Natural killer cell (primary cell): Measurements from ENCODE around the gene SGCG. TPM values are rescaled to one million over a fixed set of nuclear protein-coding genes. Genes with fewer than 3 reads are reported as not detected.

Experiments used
- ATAC-seq, 3 donors: fragments of 150-1000 bp in 2 of 3; fragments of 200-7000 bp in 1 of 3; cut with Tn5 transposase; 1 replicate in 1 of 3; 2 replicates in 2 of 3; pipeline ENCODE4 v1.10.0; 2021; ENCODE audit warnings: mild to moderate bottlenecking in 2 of 3, moderate library complexity in 2 of 3
- DNase-seq, 2 donors: peaks; one replicate each; pipeline versions ENCODE4 v3.0.0 to v3.0.0-alpha.2; 2013 to 2021; ENCODE audit warnings: mixed read lengths in 1 of 2
- H3K27ac ChIP-seq: one replicate; pipeline ENCODE4 v1.5.1; 2013; ENCODE audit warnings: mild to moderate bottlenecking, low read length
- H3K27me3 ChIP-seq: one replicate; pipeline ENCODE4 v1.6.1; 2013; ENCODE audit warnings: low read length; ENCODE audit not compliant: control insufficient read depth, insufficient read depth
- H3K36me3 ChIP-seq: one replicate; pipeline ENCODE4 v1.6.1; 2013; ENCODE audit warnings: low read length; ENCODE audit not compliant: control insufficient read depth, insufficient read depth
- H3K4me1 ChIP-seq: one replicate; pipeline ENCODE4 v1.6.1; 2013; ENCODE audit warnings: low read length; ENCODE audit not compliant: control insufficient read depth, insufficient read depth
- H3K4me3 ChIP-seq: one replicate; pipeline ENCODE4 v1.5.1; 2013; ENCODE audit warnings: low read length
- H3K9me3 ChIP-seq: one replicate; pipeline ENCODE4 v1.6.1; 2013; ENCODE audit warnings: low read length; ENCODE audit not compliant: control insufficient read depth, insufficient read depth
- H3K27ac Mint-ChIP-seq, 2 donors: one replicate each; pipeline ENCODE4 v1.8.0; 2022; ENCODE audit warnings: mild to moderate bottlenecking in 2 of 2, mixed read lengths in 2 of 2, moderate library complexity in 1 of 2
- H3K27me3 Mint-ChIP-seq, 2 donors: one replicate each; pipeline ENCODE4 v1.8.0; 2022; ENCODE audit warnings: low read depth in 2 of 2, mixed read lengths in 2 of 2
- H3K36me3 Mint-ChIP-seq: one replicate; pipeline ENCODE4 v1.8.0; 2022; ENCODE audit warnings: mixed read lengths
- H3K4me1 Mint-ChIP-seq, 2 donors: one replicate each; pipeline ENCODE4 v1.8.0; 2022; ENCODE audit warnings: mixed read lengths in 2 of 2
- H3K4me3 Mint-ChIP-seq: one replicate; pipeline ENCODE4 v1.8.0; 2022; ENCODE audit warnings: mild to moderate bottlenecking, moderate library complexity, mixed read lengths
- H3K9me3 Mint-ChIP-seq, 2 donors: one replicate each; pipeline ENCODE4 v1.8.0; 2022; ENCODE audit warnings: mixed read lengths in 2 of 2
- WGBS: methylation state at CpG from one replicate; pipeline ENCODE4 v1.1.7; 2013; ENCODE audit warnings: missing lambda C conversion rate; ENCODE audit not compliant: insufficient coverage; 5-methylcytosine and 5-hydroxymethylcytosine counted together
- intact Hi-C: fragments of 100-400 bp; cut with micrococcal nuclease; formaldehyde crosslinking; loops from one replicate; pipeline ENCODE4 v1.14.2; 2022
- total RNA-seq, 4 donors: library from RNA; stranded (reverse); fragments of 120-200 nt in 1 of 4; gene quantifications; one replicate each; pipeline versions ENCODE4 v1.2.3 to v1.2.4, GENCODE V29; 2013 to 2022
- TF ChIP-seq, protein P1 (sequence below): fragments of 200-600 bp; IDR thresholded peaks from one replicate; pipeline ENCODE4 v1.8.0; 2022; ENCODE audit warnings: antibody characterized with exemption

Gene SGCG
- total RNA-seq, 3 donors from 2014 or later (not counting 1 experiment from before 2014, with no cell fraction given) = not detected

- TF ChIP-seq, protein P1, sequence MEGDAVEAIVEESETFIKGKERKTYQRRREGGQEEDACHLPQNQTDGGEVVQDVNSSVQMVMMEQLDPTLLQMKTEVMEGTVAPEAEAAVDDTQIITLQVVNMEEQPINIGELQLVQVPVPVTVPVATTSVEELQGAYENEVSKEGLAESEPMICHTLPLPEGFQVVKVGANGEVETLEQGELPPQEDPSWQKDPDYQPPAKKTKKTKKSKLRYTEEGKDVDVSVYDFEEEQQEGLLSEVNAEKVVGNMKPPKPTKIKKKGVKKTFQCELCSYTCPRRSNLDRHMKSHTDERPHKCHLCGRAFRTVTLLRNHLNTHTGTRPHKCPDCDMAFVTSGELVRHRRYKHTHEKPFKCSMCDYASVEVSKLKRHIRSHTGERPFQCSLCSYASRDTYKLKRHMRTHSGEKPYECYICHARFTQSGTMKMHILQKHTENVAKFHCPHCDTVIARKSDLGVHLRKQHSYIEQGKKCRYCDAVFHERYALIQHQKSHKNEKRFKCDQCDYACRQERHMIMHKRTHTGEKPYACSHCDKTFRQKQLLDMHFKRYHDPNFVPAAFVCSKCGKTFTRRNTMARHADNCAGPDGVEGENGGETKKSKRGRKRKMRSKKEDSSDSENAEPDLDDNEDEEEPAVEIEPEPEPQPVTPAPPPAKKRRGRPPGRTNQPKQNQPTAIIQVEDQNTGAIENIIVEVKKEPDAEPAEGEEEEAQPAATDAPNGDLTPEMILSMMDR = no peak
- 88% methylated on average over 1 of the region's 1 CpG for WGBS
- H3K4me3 Mint-ChIP-seq = no peak overlapping the region
- H3K4me3 ChIP-seq = no peak overlapping the region
- H3K36me3 ChIP-seq = peaks cover 36% of the 10 kb centered on the region
- H3K4me1 Mint-ChIP-seq = no peaks in the 10 kb centered on the region
- no peak overlapping the region for H3K27ac Mint-ChIP-seq
- DNase-seq (no peak), ATAC-seq (no peak)
- intact Hi-C loops = no loop called here
- no peaks in the 10 kb centered on the region for H3K27me3 ChIP-seq
- H3K9me3 Mint-ChIP-seq = no peaks in the 10 kb centered on the region
- H3K27me3 Mint-ChIP-seq = no peaks in the 10 kb centered on the region
- no peaks in the 10 kb centered on the region for H3K36me3 Mint-ChIP-seq
- no peaks in the 10 kb centered on the region for H3K4me1 ChIP-seq
- H3K9me3 ChIP-seq = no peaks in the 10 kb centered on the region
- H3K27ac ChIP-seq = no peak overlapping the region
Measured at GRCh38 chr13:23357349-23357748, 176.6 kb downstream of the SGCG start.

DNA sequence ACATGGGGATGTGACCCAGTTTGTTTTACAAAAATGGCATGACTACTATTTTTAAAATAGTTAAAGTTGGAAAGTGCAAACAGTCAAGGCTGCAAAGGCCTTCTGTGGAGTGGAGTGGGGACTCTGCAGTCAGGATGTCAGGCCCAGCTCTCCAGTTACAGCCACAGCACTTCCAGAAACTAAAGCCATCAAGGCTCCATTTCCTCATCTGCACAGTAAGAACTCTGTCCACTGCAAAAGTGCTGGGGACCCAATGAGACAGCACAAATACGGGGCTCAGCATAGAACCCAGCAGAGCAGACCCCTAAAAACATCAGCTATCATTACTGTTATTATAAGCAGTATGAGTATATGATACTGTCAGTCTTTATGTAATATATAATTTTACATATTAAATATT, 179.1 kb downstream of the SGCG start:
- Histone ChIP-seq H3K27ac (no peak overlapping the region), H3K36me3 (peaks cover 39% of the 10 kb centered on the region), H3K9me3 (no peaks in the 10 kb centered on the region), H3K27me3 (no peaks in the 10 kb centered on the region), H3K4me3 (no peak overlapping the region), H3K4me1 (no peaks in the 10 kb centered on the region)
- DNase-seq (no peak), ATAC-seq (no peak)
- no CpG with 5 or more reads among the region's 1 CpG for WGBS
- intact Hi-C loops = no loop called here
- H3K4me3 Mint-ChIP-seq = no peak overlapping the region
- no peaks in the 10 kb centered on the region for H3K27me3 Mint-ChIP-seq
- H3K27ac Mint-ChIP-seq = no peak overlapping the region
- H3K9me3 Mint-ChIP-seq = no peaks in the 10 kb centered on the region
- peaks cover 6% of the 10 kb centered on the region for H3K36me3 Mint-ChIP-seq
- TF ChIP-seq, protein P1 = no peak
- H3K4me1 Mint-ChIP-seq = no peaks in the 10 kb centered on the region

DNA sequence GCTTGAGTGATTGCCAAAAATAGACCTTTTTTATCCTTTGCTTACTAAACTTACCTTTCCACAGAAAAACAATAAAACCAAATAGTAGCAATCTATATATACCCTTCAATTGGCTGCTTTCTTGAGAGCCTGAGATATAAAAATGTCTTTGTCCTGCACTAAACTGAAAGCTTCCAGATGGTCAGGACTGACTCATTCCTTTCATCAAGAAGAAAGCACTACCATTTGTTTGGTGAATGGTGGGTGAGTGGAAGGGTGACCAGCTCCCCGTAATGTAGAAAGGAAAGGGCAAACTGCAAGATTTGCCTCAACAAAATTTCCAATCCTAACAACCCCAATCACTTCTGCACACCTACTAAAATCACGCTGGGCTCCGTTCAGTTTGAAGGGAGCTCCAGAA, 184.9 kb downstream of the SGCG start:
- H3K27me3 Mint-ChIP-seq = no peaks in the 10 kb centered on the region
- intact Hi-C loops = no loop called here
- WGBS = 96% methylated on average over 2 of the region's 3 CpGs
- H3K36me3 Mint-ChIP-seq = peaks cover 19% of the 10 kb centered on the region
- H3K4me3 ChIP-seq = no peak overlapping the region
- TF ChIP-seq, protein P1 = no peak
- H3K4me1 ChIP-seq = no peaks in the 10 kb centered on the region
- H3K4me1 Mint-ChIP-seq = peaks cover 0 to 4% of the 10 kb centered on the region in 2 donors
- H3K27ac Mint-ChIP-seq = no peak overlapping the region
- H3K27me3 ChIP-seq = no peaks in the 10 kb centered on the region
- no peaks in the 10 kb centered on the region for H3K9me3 Mint-ChIP-seq
- H3K4me3 Mint-ChIP-seq = no peak overlapping the region
- DNase-seq (no peak), ATAC-seq (no peak)
- H3K27ac ChIP-seq = no peak overlapping the region
- peaks cover 54% of the 10 kb centered on the region for H3K36me3 ChIP-seq
- no peaks in the 10 kb centered on the region for H3K9me3 ChIP-seq

GRCh38 chr13:23367907-23368306, 187.1 kb downstream of the SGCG start:
- H3K27me3 ChIP-seq = no peaks in the 10 kb centered on the region
- Mint-ChIP-seq H3K27me3 (no peaks in the 10 kb centered on the region), H3K27ac (no peak overlapping the region), H3K9me3 (no peaks in the 10 kb centered on the region), H3K4me3 (no peak overlapping the region), H3K4me1 (peaks cover 5 to 13% of the 10 kb centered on the region in 2 donors), H3K36me3 (peaks cover 19% of the 10 kb centered on the region)
- TF ChIP-seq, protein P1 = no peak
- ATAC-seq (no peak), DNase-seq (no peak)
- intact Hi-C loops = no loop called here
- H3K4me1 ChIP-seq = no peaks in the 10 kb centered on the region
- peaks cover 50% of the 10 kb centered on the region for H3K36me3 ChIP-seq
- no peak overlapping the region for H3K27ac ChIP-seq
- H3K9me3 ChIP-seq = no peaks in the 10 kb centered on the region
- WGBS = 97% methylated on average over 5 of the region's 6 CpGs
- no peak overlapping the region for H3K4me3 ChIP-seq
